Thyroid gland (tissue), 4 donors: Measurements from ENCODE around the gene ADCYAP1.

Experiments used
- CTCF ChIP-seq, 6 experiments: fragments of 200-600 bp in 3 of 6; fragments of 450-650 bp in 3 of 6; sonication (generic) in 3 of 6; IDR thresholded peaks; one replicate each; pipeline ENCODE4 v1.5.1; 2016 to 2019; ENCODE audit warnings: antibody characterized with exemption in 6 of 6, mild to moderate bottlenecking in 2 of 6, inconsistent platforms in 1 of 6, moderate library complexity in 1 of 6
- POLR2A ChIP-seq, 2 donors: fragments of 450-650 bp; IDR thresholded peaks; one replicate each; pipeline ENCODE4 v1.6.1; 2017; ENCODE audit warnings: antibody characterized with exemption in 2 of 2, mild to moderate bottlenecking in 2 of 2, moderate library complexity in 1 of 2

GRCh38 chr18:939958-940357 is 35.3 kb downstream of the ADCYAP1 start:
- TF ChIP-seq POLR2A (IDR thresholded peaks at IDR 0.05): no peak
- TF ChIP-seq CTCF (IDR thresholded peaks at IDR 0.05): no peak
